HG02938 (cell line): Measurements from ENCODE around the gene LRRC73.
"Not testable (repeated sequence)": the region's sequence is repeated elsewhere in the genome, so short reads cannot be mapped to it uniquely, and the experiment has no call there.

Source experiments
- ATAC-seq: cut with Tn5 transposase; IDR thresholded peaks from one replicate; pipeline ENCODE4 v1.9.1; 2021; ENCODE audit warnings: mild to moderate bottlenecking, moderate library complexity; ENCODE audit not compliant: unreplicated experiment

Gene LRRC73, protein sequence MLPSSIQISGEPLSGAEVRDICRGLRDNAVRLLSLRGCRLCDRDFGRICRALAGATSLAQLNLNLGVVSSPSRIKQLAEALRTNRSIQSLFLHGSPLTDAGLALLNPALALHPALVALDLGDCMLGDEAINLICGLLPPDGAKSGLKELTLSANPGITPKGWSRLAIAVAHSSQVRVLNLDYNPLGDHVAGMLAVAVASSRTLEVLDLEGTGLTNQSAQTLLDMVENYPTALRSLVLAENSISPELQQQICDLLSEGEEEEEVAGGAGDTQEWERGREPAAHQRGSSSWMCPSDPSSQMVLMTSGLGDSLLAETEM

DNA sequence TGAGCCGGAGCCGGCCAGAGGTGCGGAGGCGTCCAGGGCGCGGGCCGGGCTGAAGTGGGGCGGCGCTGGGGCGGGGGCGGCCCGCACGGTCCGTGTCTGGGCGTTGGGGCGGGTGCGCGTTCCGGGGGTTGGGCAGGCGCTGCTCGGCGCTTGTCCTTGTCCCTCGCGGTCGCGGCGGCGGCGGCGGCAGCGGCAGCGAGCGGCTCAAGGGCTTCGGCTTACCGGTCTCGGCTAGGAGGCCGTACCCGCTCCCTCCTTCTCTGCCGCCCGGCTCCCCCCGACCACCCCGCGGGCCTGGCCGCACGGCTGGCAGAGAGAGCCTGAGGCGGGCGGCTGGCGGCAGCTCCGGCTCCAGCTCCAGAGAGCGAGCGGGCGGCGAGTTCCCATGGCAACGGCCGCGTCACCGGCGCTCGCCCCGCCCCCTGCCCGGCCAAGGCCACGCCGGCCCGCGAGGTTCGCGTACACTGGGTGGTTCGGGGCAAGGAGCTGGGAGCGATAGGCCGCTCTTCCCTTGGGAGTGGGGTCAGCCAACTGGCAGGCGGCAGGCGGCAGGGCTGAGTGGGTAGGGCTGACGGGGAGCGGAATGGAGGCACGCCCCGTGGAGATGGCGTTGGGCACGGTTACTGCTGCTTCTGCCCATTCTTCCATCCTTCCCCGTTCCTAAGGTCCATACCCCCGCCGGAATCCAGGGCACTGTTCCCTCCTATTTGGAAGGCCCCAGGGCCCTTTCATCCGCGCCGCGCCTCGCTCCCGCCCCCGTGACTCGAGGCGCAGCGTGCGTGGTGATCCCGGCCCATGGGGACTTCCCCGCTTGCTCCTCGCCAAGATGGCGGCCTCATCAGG, at the start of gene LRRC73:
LRRC73 (minus strand) TSS at position 363 of the 843 bp plus-strand sequence. CDS start 561 bp downstream, outside the sequence.
- peak; percentile 54 for ATAC-seq

- no peak for ATAC-seq
These were observed 49.2 kb upstream of the LRRC73 start for GRCh38 chr6:43559328-43559727.

DNA sequence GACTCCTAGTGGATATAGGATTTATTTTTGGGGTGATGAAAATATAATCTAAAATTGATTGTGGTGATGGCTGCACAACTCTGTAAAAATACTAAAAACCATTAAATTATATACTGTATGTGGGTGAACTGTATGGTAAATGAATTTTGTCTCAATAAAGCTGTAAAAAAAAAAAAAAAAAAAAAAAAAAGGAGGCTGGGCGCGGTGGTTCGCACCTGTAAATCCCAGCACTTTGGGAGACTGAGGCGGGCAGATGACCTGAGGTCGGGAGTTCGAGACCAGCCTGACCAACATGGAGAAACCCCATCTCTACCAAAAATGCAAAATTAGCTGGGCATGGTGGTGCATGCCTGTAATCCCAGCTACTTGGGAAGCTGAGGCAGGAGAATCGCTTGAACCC, 47.5 kb upstream of the LRRC73 start:
- not testable (repeated sequence) for ATAC-seq

- no peak for ATAC-seq
These were observed 37.1 kb upstream of the LRRC73 start for GRCh38 chr6:43547222-43547621.

DNA sequence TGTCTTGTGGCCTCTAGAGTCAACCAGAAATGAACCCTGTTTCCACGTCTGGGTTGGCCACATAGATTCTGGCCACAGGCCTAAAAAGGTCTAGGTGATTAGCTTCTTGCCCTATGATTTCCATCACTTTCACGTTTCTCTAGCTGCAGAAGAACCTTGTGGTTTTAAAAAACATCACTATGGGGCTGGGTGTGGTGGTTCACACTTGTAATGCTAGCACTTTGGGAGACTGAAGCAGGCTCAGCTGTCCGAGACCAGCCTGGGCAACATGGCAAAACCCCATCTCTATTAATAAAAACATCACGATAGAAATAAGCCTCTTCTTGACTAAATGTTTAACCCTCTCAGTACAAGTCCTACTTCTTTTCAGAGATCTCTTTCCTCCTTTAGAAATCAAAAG, 34.3 kb upstream of the LRRC73 start:
- no peak for ATAC-seq

DNA sequence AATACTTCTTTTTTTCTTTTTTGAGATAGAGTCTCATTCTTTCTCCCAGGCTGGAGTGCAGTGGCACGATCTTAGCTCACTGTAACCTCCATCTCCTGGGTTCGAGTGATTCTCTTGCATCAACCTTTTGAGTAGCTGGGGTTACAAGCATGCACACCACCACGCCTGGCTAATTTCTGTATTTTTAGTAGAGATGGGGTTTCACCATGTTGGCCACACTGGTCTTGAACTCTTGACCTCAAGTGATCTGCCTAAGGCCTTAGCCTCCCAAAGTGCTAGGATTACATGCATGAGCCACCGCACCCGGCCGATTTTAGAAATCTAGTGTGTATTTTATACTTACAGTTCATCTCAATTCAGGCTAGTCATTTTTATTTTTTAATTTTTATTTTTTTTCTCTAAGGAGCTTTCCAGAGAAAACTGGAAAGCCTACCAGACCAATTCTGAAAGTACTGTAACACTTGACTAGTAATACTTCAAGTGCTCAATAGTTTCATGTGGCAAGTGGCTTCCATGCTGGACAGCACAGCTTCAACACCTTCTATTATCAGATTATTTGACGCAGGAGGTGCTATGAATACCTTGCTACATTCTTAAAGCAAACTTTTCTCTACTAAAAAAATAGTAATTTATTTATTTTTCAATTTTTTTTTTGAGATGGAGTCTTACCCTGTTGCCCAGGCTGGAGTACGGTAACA, 31.8 kb upstream of the LRRC73 start:
- no peak for ATAC-seq

DNA sequence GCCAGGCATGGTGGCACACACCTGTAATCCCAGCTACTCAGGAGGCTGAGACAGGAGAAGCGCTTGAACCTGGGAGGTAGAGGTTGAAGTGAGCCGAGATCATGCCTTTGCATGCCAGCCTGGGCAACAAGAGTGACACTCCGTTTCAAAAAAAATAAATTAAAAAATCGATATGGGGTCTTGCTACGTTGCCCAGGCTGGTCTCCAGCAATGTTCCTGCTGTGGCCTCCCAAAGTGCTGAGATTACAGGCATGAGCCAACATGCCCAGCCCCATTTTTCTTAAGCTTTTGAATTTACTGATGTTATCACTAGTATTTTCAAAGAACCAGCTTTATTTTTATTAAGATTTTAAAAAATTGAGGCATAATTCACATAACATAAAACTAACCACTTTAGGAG, 30.4 kb upstream of the LRRC73 start:
- ATAC-seq: no peak

- ATAC-seq: not testable (repeated sequence)
These were observed 29.3 kb upstream of the LRRC73 start for GRCh38 chr6:43539409-43539808.

GRCh38 chr6:43538986-43539385, 28.8 kb upstream of the LRRC73 start:
- not testable (repeated sequence) for ATAC-seq

GRCh38 chr6:43532201-43532600, 22.1 kb upstream of the LRRC73 start:
- no peak for ATAC-seq

DNA sequence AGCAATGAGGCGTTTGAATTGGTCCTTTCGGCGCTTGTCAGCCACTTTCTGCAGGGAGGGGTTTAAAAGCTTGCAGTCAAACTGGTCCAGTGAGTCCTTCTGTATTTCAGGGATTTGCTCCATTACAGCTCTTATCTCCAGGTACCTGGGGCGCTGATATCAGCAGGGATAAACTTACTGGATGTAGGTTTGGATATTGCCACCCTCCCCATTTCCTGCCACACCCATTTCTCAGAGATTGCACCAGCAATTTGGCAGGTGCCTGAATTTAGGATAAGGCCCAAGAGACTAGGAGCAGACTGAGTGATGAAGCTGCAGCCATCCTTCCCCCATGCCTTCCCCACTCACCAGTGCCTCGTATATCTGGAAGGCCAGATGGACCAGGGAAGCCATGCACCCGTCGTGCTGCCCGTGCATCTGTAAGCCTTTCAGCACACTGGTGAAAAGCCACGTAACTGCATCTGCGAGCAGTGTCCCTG, 14.4 kb upstream of the LRRC73 start:
- ATAC-seq: no peak

- no peak for ATAC-seq
These were observed 13.1 kb upstream of the LRRC73 start for GRCh38 chr6:43523284-43523683.

- no peak for ATAC-seq
These were observed 12.6 kb upstream of the LRRC73 start for GRCh38 chr6:43522547-43523261.

- ATAC-seq: no peak
These were observed 11.7 kb upstream of the LRRC73 start for GRCh38 chr6:43521836-43522235.

DNA sequence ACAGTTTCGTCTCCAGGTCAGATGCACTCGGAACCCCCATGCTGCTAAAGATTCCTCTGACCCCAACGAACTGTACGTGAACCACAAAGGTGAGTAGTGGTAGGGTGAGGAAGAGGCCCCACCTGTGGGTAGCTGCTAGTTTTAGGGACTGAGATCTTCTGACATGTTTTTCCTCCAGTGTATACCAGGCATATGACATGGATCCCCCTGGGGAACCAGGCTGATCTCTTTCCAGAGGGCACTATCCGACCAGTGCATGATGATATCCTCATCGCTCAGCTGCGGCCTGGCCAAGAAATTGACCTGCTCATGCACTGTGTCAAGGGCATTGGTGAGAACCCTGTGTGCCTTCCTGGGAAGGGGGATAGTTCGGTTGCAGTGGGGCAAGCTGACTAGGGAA, 10.0 kb upstream of the LRRC73 start:
- no peak for ATAC-seq

DNA sequence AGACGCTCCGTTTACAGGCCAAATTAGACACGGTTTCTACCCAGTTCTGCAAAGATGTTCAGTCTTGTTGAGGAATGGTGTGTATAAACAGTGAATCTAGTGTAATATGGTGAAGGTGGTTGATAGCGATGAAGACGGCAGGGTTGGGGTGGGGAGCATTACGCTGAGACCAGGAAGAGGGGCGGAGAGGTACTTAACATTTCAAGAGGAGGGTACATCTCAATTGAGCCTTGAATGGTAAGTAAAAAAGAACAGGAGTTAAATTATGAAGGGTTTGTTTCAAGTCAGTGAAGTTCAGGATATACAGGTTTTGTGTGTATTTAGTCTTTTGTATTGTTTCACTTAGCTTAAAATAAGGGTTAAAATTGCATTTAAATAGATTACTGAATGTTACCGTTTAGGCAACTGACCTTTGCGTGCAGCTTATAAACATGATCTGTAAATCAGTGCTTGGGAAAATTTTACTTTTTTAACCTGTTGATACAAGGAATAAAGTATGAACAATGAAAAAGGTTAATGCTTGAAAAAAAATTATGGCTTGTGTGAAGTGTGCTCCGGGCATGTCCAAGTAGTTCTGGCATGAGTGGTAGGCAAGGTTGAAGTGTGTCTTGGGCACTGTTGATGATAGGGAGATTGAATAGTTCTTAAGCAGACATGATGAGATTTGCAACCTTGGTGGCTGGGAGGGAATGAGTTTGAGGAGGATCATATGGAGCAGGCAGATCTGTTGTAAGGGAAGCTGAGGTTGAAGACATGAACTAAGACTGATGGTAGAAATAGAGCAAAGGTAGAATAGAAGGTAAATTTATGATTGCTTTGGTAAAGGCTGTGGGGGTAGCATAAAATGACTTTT, 7.6 kb upstream of the LRRC73 start:
- no peak for ATAC-seq

DNA sequence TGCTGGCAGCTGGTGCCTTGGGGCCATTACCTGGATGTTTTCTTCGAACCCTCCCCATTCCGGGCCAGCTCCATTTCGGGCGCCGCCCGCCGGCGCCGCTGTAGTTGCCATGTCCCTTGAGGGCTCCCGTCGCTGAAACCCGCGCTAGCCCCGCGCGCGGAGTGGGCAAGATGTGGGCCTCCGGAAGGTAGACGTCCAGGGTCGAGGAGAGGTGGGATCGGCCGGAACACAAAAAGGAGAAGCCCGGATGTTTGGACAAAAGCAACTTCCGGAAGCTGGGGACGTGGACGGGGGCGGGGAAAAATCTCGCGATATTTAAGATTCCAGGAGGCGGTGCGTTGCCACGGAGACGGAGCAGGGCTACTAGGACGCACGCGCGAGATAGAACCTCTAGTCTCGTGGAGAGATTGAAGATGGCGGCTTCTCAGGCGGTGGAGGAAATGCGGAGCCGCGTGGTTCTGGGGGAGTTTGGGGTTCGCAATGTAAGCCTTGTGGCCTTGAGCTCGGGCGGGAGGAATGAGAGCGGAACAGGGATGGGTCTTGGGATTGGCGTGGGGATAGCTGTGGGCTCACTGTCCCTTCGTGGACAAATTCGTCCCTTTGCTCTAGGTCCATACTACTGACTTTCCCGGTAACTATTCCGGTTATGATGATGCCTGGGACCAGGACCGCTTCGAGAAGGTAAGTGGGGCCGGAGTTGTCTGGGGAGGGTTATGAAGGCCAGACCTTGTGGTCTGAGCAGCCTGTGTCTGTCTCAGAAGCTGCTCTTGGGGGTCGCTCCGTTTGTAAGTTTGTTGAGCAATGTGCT, 6.8 kb upstream of the LRRC73 start, which contains the start of the genes POLR1C and YIPF3:
POLR1C (plus strand) TSS at position 393 of the 808 bp plus-strand sequence; CDS start at position 414, 21 bp downstream.
YIPF3 (minus strand) TSS at position 230 of the 808 bp plus-strand sequence; CDS start at position 111, 119 bp downstream.
- peak; percentile 93 for ATAC-seq

- ATAC-seq: no peak
These were observed 6.2 kb upstream of the LRRC73 start for GRCh38 chr6:43516367-43516696.

- ATAC-seq: no peak
These were observed 5.7 kb upstream of the LRRC73 start for GRCh38 chr6:43515808-43516207.
